PFSK-1 (cell line): Measurements from ENCODE around the gene SEMA3A.

Experiments
- POLR2AphosphoS5 ChIP-seq: IDR thresholded peaks from 2 replicates; pipeline ENCODE4 v1.6.1; 2012; ENCODE audit warnings: low read depth, mild to moderate bottlenecking, control low read depth, low read length, moderate library complexity
- SIN3A ChIP-seq: IDR thresholded peaks from 2 replicates; pipeline ENCODE4 v1.6.1; 2012; ENCODE audit warnings: mild to moderate bottlenecking, low read length, moderate library complexity, borderline replicate concordance; ENCODE audit not compliant: insufficient read depth
- TAF1 ChIP-seq: IDR thresholded peaks from 2 replicates; pipeline ENCODE4 v1.6.1; 2012; ENCODE audit warnings: low read length, control low read depth, borderline replicate concordance; ENCODE audit not compliant: insufficient read depth
- TF ChIP-seq, protein P1 (sequence below), 2 experiments: IDR thresholded peaks; 2 replicates each; pipeline versions ENCODE4 v1.6.1 to v1.8.0; 2011 to 2012; ENCODE audit warnings: low read depth in 2 of 2, low read length in 2 of 2, control low read depth in 1 of 2, inconsistent platforms in 1 of 2, mild to moderate bottlenecking in 1 of 2, moderate library complexity in 1 of 2; ENCODE audit not compliant: insufficient read depth in 1 of 2

- TF ChIP-seq POLR2AphosphoS5 (no peak), TAF1 (no peak), SIN3A (no peak)
- TF ChIP-seq, protein P1, sequence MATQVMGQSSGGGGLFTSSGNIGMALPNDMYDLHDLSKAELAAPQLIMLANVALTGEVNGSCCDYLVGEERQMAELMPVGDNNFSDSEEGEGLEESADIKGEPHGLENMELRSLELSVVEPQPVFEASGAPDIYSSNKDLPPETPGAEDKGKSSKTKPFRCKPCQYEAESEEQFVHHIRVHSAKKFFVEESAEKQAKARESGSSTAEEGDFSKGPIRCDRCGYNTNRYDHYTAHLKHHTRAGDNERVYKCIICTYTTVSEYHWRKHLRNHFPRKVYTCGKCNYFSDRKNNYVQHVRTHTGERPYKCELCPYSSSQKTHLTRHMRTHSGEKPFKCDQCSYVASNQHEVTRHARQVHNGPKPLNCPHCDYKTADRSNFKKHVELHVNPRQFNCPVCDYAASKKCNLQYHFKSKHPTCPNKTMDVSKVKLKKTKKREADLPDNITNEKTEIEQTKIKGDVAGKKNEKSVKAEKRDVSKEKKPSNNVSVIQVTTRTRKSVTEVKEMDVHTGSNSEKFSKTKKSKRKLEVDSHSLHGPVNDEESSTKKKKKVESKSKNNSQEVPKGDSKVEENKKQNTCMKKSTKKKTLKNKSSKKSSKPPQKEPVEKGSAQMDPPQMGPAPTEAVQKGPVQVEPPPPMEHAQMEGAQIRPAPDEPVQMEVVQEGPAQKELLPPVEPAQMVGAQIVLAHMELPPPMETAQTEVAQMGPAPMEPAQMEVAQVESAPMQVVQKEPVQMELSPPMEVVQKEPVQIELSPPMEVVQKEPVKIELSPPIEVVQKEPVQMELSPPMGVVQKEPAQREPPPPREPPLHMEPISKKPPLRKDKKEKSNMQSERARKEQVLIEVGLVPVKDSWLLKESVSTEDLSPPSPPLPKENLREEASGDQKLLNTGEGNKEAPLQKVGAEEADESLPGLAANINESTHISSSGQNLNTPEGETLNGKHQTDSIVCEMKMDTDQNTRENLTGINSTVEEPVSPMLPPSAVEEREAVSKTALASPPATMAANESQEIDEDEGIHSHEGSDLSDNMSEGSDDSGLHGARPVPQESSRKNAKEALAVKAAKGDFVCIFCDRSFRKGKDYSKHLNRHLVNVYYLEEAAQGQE (IDR thresholded peaks at IDR 0.05; ENCODE audit: insufficient read depth in 1 of 2, low read depth in 2 of 2, low read length in 2 of 2), result no peak
Measured at GRCh38 chr7:84091318-84091717, 103.3 kb downstream of the SEMA3A start.
